ENCODE results near the gene RABEPK.

GRCh38 chr9:125156551-125156950, 43.8 kb upstream of the RABEPK start:
- TF ChIP-seq CTCF (optimal IDR thresholded peaks at IDR 0.05 in 1 of 3, IDR thresholded peaks at IDR 0.05 in 1 of 3, conservative IDR thresholded peaks at IDR 0.05 in 1 of 3; ENCODE audit: extremely low read depth in 1 of 3, insufficient read depth in 2 of 3, low read length in 3 of 3) (no peak), EZH2 (IDR thresholded peaks at IDR 0.05; ENCODE audit: low read length) (no peak)
